Stimulated activated CD4-positive, alpha-beta T cell treated with anti-CD3 and anti-CD28 coated beads, Interleukin-2, amount 100 ng/mL, for 48 hours (primary cell): ENCODE data around the gene NXF2.
"Not testable (repeated sequence)": the region's sequence is repeated elsewhere in the genome, so short reads cannot be mapped to it uniquely, and the experiment has no call there.

ENCODE experiments used
- DNase-seq, 2 donors: peaks; one replicate each; pipeline ENCODE4 v3.0.0-alpha.2; 2020

NXF2 gene

DNA sequence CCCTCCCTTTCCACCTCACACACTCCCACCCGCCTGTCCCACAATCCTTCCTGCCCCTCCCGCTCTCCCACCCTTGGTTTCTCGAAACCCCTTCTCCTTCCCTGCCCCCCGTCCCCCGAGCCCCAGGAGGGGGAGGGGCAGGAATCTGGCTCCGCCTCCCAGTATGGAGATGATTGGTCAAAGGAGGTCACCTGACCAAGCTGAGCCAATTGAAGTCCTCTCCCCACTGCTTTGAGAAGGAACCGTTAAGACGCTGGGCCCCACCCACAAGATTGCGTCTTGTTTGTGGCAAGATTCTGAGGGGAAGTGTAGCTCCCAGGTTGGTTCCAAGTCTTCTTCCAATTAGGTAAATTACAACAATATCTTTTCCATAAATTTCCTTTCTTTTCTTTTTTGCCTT, at the start of gene NXF2:
TSS of gene NXF2 (plus strand) at position 275 of the 400 bp plus-strand sequence. CDS start 59,912 bp downstream, outside the sequence.
- DNase-seq: not testable (repeated sequence)

DNA sequence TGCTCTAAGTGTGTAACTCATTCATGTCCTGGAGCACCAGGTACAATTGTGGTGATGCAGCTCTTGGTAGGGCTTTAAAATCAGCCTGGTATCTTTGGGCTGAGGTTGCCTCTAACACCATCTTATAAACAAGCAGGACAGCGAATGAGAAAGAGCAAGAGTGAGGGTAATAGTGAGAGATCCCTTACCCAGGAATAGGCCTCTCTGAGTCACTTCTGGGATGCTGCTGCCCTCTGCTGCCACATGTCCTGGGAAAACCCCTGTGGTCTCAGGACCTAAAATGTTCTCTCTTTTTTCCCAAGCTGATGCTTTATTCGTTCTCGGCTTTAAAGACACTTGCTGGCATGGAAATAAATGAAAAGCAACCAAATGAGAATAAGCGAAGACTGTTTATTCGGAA, 39.0 kb upstream of the NXF2 start:
- DNase-seq: not testable (repeated sequence)

DNA sequence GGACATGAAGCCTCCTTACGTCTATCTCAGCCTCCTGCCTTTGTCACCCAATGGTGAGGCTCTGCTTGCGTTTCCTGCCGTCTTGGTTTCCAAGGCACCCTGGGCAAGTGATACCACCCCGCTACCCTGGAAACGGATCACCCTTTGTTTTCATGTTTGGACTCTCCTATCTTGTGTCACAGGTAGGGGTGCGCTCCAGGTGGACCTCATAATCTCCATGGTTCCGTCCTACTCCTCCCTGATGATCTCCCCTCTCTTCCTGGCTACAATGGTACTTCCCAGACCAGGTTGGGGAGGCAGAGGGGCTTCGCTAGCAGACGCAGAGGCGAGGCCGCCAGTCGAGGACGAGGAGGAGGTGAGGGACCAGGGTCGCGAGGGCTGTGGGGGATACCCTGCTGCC, 32.0 kb upstream of the NXF2 start, which contains the start of gene TCP11X1:
TSS of gene TCP11X1 (plus strand) at position 316 of the 400 bp plus-strand sequence.
- DNase-seq: not testable (repeated sequence)

- DNase-seq: not testable (repeated sequence)
Observed at GRCh38 chrX:102216497-102216896, 30.5 kb upstream of the NXF2 start.

DNA sequence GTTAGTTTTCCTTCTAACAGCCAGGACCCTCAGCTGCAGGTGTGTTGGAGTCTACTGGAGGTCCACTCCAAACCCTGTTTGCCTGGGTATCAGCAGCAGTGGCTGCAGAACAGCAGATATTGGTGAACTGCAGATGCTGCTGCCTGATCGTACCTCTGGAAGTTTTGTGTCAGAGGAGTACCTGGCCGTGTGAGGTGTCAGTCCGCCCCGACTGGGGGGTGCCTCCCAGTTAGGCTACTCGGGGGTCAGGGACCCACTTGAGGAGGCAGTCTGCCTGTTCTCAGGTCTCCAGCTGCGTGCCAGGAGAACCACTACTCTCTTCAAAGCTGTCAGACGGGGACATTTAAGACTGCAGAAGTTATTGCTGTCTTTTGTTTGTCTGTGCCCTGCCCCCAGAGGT, 11.3 kb upstream of the NXF2 start:
- not testable (repeated sequence) for DNase-seq

DNA sequence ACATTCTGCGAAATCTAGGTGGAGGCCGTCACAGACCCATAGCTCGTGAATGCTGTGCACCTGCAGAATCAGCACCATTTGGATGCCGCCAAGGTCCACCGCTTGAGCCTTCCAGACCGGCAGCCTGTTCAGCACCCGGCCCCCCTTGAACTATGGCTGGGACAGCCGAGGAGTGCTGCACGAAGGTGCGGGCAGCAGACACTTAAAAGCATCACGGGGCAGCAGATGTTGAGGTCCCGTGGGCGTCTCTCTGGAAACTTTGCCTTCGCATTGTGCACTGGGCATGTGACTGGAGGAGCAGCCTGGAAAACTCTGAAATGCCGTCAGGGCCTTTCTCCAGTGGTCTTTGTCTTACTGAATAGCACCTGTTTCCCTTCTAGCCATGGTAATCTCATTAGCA, 6.7 kb upstream of the NXF2 start:
- not testable (repeated sequence) for DNase-seq

GRCh38 chrX:102272231-102272630, 25.3 kb downstream of the NXF2 start:
- not testable (repeated sequence) for DNase-seq

GRCh38 chrX:102338162-102338561, 91.2 kb downstream of the NXF2 start:
- no peak for DNase-seq

DNA sequence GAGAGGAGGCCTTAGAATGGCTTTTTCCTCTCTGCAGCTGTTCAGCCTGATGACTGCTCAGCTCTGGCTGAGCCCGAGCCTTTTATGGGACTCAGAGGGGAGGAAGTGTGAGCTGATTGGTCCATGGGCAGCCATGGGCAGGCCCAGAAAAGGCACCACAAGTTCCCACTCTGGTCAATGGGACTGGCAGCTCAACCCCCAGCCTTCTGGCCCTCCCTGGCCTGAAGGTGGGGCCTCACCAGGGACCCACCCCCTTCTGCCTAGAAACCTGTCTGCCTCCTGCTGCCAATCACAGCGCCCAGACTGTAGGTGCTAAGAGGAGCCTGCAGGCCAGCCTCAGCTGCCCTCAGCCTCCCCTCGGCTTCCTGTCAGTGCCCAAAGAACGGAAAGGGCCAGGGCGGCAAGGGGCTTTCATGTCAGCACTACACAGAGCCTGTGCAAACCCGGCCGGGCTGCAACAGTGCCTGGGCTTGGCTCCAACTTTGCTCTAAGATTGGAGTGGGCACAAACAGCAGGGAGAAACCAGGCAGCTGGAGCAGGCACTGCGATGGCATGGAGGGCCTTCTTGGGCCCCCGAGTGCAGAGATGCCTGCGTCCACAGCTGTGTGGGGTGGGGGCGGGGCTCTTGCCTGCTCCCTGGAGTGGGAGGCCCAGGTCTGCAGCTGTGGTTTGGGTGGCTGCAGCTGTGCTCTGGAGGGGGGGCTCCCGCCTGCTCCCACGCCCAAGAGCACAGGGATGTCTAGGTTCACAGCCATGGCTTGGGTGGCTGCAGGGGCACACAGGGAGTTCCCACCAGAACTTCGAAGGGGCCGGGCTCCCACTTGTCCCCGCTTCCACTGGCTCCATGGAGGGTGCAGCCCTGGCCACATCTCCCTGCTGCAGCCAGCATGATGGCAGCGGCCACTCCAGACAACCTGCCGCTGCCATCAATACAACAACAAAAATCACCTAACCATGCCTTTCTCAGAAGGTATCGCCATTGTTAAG, 92.6 kb downstream of the NXF2 start:
- no peak for DNase-seq

- no peak for DNase-seq
Observed at GRCh38 chrX:102341867-102342266, 94.9 kb downstream of the NXF2 start.

DNA sequence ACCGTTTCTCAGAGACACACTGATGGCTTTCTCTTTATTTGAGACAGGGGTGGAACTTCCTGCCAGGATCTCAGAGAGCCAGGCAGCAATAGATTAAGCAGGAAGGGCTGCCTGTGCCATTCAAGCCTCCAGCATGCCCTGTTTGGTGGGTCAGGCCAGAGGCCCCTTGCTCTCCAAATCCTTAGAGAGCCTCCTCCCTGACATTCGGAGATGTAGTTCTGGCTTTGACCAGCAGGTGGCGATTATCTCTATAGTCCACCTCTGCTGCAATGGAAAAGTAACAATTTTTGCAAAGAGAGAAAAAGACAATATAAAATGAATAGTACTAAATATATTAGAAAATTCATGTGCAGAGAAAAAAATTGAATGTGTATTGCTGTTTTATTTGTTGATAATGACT, 98.9 kb downstream of the NXF2 start:
- DNase-seq: peak; percentile 65 to 76
